ENCODE data around the gene SLC12A7.

The SLC12A7 gene

GRCh38 chr5:1018596-1018995, 93.3 kb downstream of the SLC12A7 start (continued):
- TF ChIP-seq TSHZ1 (tag by site-specific recombination; IDR thresholded peaks at IDR 0.05; ENCODE audit: borderline replicate concordance) (no peak), ZSCAN30 (tag by site-specific recombination; IDR thresholded peaks at IDR 0.05) (no peak), ZNF223 (tag by site-specific recombination; IDR thresholded peaks at IDR 0.05) (no peak), ZFP37 (tag by site-specific recombination; IDR thresholded peaks at IDR 0.05) (no peak)

GRCh38 chr5:1017691-1018455, 94.0 kb downstream of the SLC12A7 start:
- no peak for TF ChIP-seq ZNF707 (tag by site-specific recombination; IDR thresholded peaks at IDR 0.05)
- TF ChIP-seq KLF17 (tag by site-specific recombination; IDR thresholded peaks at IDR 0.05) = no peak
- peak; percentile 67 for TF ChIP-seq ZNF623 (tag by site-specific recombination; IDR thresholded peaks at IDR 0.05)
- TF ChIP-seq ZFHX2 (tag by site-specific recombination; conservative IDR thresholded peaks at IDR 0.05) = 0 out of 2 replicates have a peak, but pooled peaks have one; percentile 21
- TF ChIP-seq ZNF561 (tag by site-specific recombination; IDR thresholded peaks at IDR 0.05; ENCODE audit: borderline replicate concordance) = no peak
- H3K4me3 ChIP-seq (ENCODE audit: low read depth, low read length) = no peak overlapping the region
- no peaks in the 10 kb centered on the region for H3K9me3 ChIP-seq (ENCODE audit: control insufficient read depth, insufficient read depth, low read depth, low read length)
- CTCF ChIA-PET = interaction anchor here (3.3 to 4.6 kb wide), 2 partner anchors 9 to 94 kb away, joined by 15 to 51 read pairs; partner anchors contain the start of gene NKD2
- POLR2A ChIA-PET = no interaction called here
- H3K36me3 ChIP-seq (ENCODE audit: control insufficient read depth in 2 of 2, insufficient read depth in 1 of 2, low read length in 2 of 2) = peaks cover 0 to 27% of the 10 kb centered on the region in 2 experiments; a peak in 1 of 3 replicates
- no peak overlapping the region for H3K27ac ChIP-seq (ENCODE audit: extremely low read depth, low read depth, low read length)
- no peaks in the 10 kb centered on the region for H3K4me1 ChIP-seq (ENCODE audit: control insufficient read depth, insufficient read depth, low read length)

GRCh38 chr5:1017056-1017455, 94.8 kb downstream of the SLC12A7 start:
- ChIA-PET POLR2A (interaction anchor here (1.0 to 1.1 kb wide), 2 partner anchors 9 to 93 kb away, joined by 3 read pairs; no protein-coding TSS in a partner anchor), CTCF (interaction anchor here (1.1 kb wide), 1 partner anchor 17 kb away, joined by 3 read pairs; no protein-coding TSS in a partner anchor)
- no peaks in the 10 kb centered on the region for H3K4me1 ChIP-seq (ENCODE audit: control insufficient read depth, insufficient read depth, low read length)
- peaks cover 0 to 34% of the 10 kb centered on the region in 2 experiments; a peak in 1 of 3 replicates for H3K36me3 ChIP-seq (ENCODE audit: control insufficient read depth in 2 of 2, insufficient read depth in 1 of 2, low read length in 2 of 2)
- no peak overlapping the region for H3K4me3 ChIP-seq (ENCODE audit: low read depth, low read length)
- no peak overlapping the region for H3K27ac ChIP-seq (ENCODE audit: extremely low read depth, low read depth, low read length)
- H3K9me3 ChIP-seq (ENCODE audit: control insufficient read depth, insufficient read depth, low read depth, low read length) = no peaks in the 10 kb centered on the region
- TF ChIP-seq REPIN1 (tag by site-specific recombination; IDR thresholded peaks at IDR 0.05; ENCODE audit: low read depth) (no peak), ZNF585B (tag by site-specific recombination; IDR thresholded peaks at IDR 0.05) (no peak), HOXC10 (CRISPR knock-in tag; IDR thresholded peaks at IDR 0.05) (no peak), SETDB1 (IDR thresholded peaks at IDR 0.05; ENCODE audit: insufficient read length, low read length) (no peak), ZNF266 (tag by site-specific recombination; IDR thresholded peaks at IDR 0.05; ENCODE audit: low read depth) (no peak), ZNF76 (tag by site-specific recombination; IDR thresholded peaks at IDR 0.05; ENCODE audit: borderline replicate concordance, low read depth) (no peak), ZNF473 (tag by site-specific recombination; IDR thresholded peaks at IDR 0.05) (no peak), BCL11B (tag by site-specific recombination; IDR thresholded peaks at IDR 0.05; ENCODE audit: low read depth) (no peak)
